Gastrocnemius medialis (tissue), 4 donors: ENCODE results near the gene WFIKKN1.

Experiments
- CTCF ChIP-seq, 5 experiments: fragments of 450-650 bp in 3 of 5; fragments of 200-600 bp in 2 of 5; sonication (generic) in 2 of 5; IDR thresholded peaks in 4 of 5; conservative IDR thresholded peaks in 1 of 5; 1 replicate in 4 of 5; 2 replicates in 1 of 5; pipeline ENCODE4 v1.5.1; 2016 to 2019; ENCODE audit warnings: antibody characterized with exemption in 5 of 5, mild to moderate bottlenecking in 3 of 5, moderate library complexity in 3 of 5
- POLR2A ChIP-seq, 2 donors: fragments of 450-650 bp; IDR thresholded peaks; one replicate each; pipeline ENCODE4 v1.6.1; 2017; ENCODE audit warnings: antibody characterized with exemption in 2 of 2, mild to moderate bottlenecking in 2 of 2, moderate library complexity in 2 of 2

DNA sequence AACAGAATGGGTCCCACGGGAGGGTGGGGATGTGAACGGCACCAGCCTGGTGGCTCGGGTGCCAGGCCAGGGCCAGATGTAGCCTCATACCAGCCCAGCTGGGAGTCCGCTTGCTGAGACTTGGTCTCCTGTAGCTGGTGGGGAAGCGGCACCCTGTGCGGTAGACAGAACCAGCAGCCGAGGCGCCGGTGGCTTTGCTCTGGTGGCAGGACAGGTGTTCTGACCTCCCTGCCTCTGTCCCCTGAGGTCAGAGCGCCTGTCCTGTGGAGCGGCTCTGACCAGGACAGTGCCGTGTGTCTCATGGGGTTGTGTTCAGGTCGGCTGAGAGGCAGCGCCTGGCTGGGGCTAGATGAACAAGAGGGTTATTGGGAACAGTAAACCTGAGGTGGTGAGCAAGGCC, 20.8 kb upstream of the WFIKKN1 start:
- no peak for TF ChIP-seq CTCF (IDR thresholded peaks at IDR 0.05 in 4 of 5, conservative IDR thresholded peaks at IDR 0.05 in 1 of 5)
- no peak for TF ChIP-seq POLR2A (IDR thresholded peaks at IDR 0.05)
